Right ventricle myocardium inferior (tissue), 1 donor: Measurements from ENCODE around the gene C5orf15. TPM values are rescaled to one million over a fixed set of nuclear protein-coding genes. Genes with fewer than 3 reads are reported as not detected.
A peak's percentile ranks its signal among the peaks of the same experiment; 100 is the strongest.

Source experiments
- ATAC-seq: fragments of 200-7000 bp; cut with Tn5 transposase; one replicate; pipeline ENCODE4 v1.9.1; 2020; ENCODE audit warnings: mild to moderate bottlenecking, moderate library complexity
- DNase-seq: peaks from one replicate; pipeline ENCODE4 v3.0.0; 2021; ENCODE audit errors: missing footprints
- intact Hi-C: fragments of 100-400 bp; cut with DNase I; formaldehyde crosslinking; loops from one replicate; pipeline ENCODE4 v1.11.0; 2022
- long read RNA-seq: library from polyadenylated mRNA; unstranded; transcript quantifications from one replicate; pipeline ENCODE4 v2.0.0, GENCODE V29; 2021
- total RNA-seq: library from RNA; stranded (reverse); fragmentation: NEBNext Ultra II Directional; extraction: Animal tissue kit (Norgen Biotek cat#: 25700); gene quantifications from one replicate; pipeline ENCODE4 v1.2.1, GENCODE V29; 2021
- donor health status: DM: no; HTN: yes; CAD: no; lungs with severe emphysema.

The C5orf15 gene
- total RNA-seq: 34.1 TPM
- long read RNA-seq, transcript C5orf15-201 (3 exons, 2,358 nt): major isoform, 41 of 44 reads
- long read RNA-seq, partial matches to known transcripts: 0 of 44 reads
- long read RNA-seq, other reads (novel, unspliced or antisense): 3 of 44 reads

DNA sequence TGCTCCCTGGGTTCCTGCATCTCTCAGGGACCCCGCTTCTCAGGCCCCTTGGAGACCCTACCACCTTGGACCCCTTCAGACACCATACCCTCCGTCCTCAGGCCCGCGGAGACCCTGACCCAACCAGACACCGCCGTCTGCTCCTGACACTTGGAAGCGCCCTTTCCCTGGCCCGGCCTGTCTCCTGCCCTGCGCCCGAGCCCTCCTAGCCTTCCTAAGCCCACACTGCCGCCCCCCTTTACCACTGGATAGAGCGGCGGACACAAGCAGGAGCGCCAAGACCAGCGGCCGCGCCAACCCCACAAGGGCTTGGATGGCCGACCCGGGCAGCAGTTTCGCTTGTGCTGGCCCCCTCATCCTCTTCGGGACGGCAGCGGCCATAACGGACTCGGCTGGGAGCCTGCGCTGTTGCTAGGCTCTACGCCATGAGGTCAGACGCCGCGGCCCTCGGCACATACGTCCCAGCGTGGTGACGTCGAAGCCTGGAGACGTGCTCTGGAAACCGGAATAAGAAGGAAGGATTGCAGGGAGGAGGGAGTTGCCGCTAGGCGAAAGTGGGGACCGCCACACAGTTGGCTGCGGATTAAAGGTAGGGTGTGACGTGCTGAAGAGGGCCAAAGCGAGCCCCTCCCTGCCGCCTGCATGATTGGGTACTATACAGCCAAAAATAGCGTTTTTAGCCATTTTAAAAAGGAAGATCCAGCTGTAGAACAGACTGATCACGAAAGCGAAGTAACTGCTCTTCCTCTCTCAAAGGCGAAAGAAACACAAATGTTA lies at the start of gene C5orf15:
TSS of gene C5orf15 (minus strand) at position 422 of the 777 bp plus-strand sequence. CDS start at position 381, 41 bp downstream.
- ATAC-seq (peak; percentile 98), DNase-seq (peak; percentile 99)
- intact Hi-C loops: no loop called here

DNA sequence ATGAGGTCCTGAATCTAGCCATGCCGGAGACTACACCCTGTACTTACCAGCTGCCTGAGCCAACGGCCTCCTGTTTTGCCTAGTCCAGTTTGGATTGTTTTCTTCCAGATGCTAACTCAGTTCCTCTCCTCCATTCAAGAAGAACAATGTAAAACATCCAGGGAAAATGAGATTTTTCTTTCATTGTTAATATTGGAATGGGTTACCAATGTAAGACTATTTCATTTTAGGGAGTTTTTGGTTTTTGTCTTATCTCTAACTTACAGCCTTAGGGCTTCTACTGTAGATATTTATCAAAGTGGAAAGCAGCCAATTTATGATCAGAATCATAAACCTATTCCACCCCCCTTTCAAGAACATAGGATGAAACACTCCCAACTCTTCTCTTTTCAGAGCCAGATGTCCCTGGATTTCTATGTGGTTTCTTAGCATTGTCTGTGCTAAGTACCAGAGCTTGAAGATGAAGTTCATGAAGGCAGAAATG lies 39.9 kb upstream of the C5orf15 start:
- intact Hi-C loops: no loop called here
- DNase-seq (no peak), ATAC-seq (no peak)

DNA sequence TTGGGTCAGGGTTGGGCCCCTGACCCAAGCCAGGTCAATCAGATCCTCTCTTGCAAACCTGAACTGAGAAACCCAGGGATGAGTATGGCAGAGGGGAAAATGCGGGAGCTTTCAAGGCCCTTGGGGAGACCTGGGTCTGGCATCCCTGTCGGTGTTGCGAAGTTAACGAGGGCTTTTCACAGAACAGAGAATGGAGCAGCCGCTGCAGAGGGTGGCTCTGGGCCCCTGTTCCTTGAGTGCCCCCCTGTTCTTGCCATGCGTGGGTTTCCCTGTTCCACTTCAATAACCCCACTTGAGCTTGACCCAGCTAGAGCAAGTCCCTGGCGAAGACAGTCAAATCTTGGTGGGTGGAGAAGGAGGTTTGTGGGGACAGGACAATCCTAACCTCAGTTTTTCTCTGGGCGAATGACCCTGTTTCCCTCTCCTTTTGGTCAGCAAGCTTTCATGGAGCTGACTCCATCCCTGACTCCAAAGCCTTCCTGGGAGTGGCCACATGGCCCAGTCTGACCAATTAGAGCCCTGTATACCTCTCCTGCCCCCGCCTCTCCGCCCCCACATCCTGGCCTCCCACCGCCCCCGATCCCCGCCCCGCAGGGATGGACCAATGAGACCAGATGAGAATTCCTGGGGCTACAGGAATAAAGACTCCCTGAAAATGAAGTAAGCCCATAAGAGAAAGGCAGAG lies 39.3 kb upstream of the C5orf15 start:
- DNase-seq (no peak), ATAC-seq (no peak)
- intact Hi-C loops: no loop called here

DNA sequence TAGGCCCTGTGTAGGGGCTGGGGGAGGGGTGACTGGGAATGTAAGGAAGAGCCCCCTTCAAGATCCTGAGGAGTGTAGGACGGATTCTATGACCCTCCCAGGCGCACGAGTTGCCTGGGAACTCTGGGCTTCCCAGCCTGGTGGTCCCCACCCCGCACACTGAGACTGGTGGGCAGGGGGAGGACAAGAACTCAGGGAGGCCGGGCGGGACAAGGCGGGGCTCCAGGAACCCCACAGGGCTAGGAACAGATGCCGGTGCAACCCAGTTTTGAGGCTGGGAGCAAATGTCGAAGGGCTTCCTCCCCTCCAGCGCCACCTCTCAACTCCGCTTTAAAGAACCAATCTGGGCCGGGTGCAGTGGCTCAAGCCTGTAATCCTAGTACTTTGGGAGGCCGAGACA lies 37.7 kb upstream of the C5orf15 start:
- intact Hi-C loops: no loop called here
- ATAC-seq: no peak
- DNase-seq: no peak

DNA sequence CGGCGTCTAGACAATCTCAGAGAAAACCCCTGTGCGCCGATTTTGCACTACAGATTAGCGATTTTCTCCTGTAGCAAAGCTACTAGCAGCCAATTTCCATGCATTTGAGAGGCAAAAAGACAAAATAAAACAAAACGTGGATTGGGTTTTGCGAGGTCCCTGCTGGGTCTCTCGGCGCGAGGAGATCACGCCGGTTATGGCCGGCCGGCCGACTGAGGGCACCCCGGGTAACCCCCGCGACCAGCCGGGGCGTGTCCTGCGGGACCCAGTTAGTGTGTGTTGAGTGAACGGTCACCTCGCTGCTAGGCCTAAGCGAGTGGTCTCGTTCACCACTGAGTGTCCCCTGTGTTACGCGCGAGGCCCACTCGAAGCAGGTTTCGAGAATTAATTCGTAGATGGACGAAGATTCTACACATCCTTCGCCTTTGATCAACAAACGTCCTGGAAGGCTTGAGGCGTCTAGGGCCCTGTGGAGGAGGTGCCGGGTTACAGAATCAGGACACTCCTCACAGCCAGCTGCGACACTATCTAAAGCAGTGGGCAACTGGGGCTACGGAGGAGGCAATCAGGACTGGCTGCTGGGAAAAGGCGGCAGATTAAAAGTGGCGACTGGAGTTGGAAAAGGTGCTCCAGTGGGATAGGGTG lies 37.1 kb upstream of the C5orf15 start:
- intact Hi-C loops: no loop called here
- DNase-seq: no peak
- ATAC-seq: peak; percentile 31

DNA sequence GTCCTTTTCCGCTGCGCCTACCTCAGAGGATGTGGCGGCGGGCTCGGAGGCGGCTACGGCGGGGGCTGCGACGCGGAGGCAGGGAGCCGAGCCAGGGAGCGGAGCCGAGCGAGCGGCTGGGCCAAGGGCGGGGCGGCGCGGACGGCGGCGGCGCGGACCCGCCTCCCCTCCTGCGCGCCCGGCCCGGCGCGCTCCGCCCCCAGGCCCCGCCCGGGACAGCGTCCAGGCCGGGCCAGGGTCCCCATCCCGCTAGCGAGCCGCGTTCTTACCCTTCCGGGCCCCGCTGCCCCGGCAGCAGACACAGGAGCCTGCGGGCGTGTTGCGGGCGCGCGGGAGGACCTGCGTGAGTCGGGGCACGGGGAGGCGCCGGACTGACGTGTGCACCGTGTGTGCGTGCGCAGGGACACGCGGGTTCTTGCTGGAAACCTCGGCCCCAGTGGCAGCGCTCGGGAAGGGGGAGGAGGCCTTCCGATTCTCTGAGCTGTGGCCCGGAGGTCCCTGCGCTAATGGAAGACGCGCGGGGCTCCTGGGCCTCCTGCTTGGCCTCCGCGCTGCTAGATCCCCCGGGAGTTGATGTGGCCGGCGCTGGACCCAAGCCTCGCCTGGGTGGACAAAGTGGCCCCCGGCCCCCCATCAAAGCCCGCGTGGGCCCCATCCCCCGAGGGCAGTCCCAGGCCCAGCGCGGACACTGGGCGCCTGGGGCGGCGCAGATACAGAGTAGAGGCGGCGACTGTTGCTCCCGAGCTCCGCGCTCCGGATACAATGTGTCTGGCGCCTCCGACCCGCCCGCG lies 36.4 kb upstream of the C5orf15 start, which contains the start of gene VDAC1:
TSS of gene VDAC1 (minus strand) at position 350 of the 791 bp plus-strand sequence. CDS start 11,963 bp downstream, outside the sequence.
- intact Hi-C loops: no loop called here
- DNase-seq (peak; percentile 92), ATAC-seq (peak; percentile 87)

DNA sequence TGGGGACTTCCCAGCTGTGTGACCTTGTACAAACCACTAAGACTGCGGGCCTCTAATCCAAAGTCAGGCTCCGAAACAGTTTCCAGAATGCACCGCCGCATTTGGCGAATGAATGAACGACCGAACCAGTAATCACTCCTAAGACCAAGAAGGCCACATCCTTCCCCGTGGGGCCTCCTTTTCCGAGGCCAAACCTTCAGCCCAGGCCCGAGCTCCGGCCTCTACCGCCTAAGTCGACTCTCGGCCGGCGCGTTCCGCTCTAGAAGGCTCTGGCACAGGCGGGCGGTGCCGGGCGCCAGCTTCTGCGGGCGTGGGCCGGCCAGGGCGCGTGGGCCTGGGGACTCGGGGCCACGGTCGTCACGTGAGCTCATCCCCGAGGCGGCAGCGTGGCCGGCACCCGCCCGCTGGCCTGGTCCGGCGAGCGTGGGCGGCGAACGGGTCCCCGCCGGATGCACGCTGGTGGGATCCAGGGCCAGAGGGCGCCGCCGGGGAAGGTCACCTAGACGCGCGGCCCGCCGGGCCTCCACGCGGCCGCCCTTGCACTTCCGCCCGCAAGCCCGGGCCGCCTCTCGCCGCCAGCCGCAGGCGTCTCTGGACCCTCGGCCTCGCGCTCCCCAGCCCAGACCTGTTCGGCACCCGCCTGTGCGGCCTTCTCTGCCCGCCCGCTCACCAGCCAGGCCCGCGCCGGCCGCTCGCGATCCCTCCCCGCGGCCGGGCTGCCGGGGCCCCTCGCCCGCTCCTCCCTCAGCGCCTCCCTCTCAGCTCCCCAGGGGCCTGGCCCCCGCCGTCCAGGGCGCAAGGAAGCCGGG lies 35.6 kb upstream of the C5orf15 start:
- intact Hi-C loops: no loop called here
- DNase-seq (peak; percentile 86), ATAC-seq (peak; percentile 24)

DNA sequence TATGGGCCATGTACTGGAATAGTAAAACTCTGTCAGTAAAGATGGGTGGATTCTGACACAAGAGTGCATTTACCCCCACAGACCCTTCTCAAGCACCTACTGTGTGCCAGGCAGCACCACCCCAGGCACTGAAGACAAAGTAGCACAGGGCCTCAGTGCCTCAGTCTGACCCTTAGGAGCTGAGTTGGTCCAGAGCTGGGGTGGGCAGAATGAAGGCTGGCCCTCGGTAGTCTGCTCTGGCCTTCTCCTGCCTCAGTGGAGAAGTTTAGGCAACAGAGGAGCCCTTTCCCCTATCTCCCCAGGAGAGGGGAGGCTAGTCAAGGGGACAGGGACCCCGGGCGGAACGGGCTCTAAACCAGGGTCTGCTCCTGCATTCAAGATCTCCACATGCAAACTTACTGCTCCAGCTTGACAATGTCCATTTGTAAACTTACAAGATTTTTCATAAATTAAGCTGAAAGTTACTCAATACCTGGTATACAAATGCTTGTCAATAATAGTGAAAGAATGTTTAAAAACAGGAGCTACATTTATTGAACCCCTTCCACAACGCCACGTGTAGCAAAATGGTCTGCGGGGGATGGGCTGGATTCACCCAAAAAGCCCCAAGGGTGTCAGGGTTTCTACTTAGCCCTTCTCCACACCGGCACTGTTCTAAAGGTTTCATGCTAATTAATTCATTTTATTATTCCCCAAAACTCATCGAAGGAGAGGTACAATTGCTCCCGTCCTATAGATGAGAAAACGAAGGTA lies 34.8 kb upstream of the C5orf15 start:
- intact Hi-C loops: no loop called here
- ATAC-seq (no peak), DNase-seq (no peak)

DNA sequence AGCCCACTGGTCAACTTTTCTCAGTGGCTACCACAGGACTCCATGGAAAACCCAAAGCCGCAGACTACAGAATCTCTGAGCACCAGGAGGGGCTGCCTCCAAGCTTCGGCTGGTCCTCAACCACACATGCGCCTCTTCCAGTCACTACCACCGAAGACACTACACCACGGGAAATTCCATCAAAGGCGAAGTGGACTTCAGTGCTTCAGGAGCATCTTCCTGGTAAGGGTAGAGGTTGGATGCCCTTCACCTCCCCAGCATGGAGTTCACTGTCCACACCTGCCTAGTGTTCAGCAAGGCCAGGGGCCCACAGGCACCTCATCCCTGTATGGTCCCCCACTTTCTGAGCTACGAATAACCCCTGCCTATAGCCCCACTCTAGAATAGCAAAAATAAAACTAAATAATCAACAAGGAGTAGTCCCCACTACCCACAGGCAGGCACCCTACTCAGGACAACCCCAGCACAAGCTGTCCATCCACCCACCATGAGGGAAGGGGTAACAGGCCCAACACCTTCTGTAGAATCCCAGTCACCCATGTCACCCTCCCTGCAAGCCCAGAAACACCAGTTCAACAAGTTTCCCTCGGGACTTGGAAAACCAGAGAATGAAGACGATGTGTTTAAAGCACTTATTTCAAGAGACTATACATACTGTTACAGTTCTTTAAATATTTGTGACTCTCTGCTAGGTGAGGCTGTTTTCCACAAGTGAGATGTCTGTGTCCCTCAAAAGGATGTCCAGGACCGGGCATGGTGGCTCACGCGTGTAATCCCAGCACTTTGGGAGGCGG lies 33.7 kb upstream of the C5orf15 start:
- intact Hi-C loops: no loop called here
- ATAC-seq (no peak), DNase-seq (no peak)

DNA sequence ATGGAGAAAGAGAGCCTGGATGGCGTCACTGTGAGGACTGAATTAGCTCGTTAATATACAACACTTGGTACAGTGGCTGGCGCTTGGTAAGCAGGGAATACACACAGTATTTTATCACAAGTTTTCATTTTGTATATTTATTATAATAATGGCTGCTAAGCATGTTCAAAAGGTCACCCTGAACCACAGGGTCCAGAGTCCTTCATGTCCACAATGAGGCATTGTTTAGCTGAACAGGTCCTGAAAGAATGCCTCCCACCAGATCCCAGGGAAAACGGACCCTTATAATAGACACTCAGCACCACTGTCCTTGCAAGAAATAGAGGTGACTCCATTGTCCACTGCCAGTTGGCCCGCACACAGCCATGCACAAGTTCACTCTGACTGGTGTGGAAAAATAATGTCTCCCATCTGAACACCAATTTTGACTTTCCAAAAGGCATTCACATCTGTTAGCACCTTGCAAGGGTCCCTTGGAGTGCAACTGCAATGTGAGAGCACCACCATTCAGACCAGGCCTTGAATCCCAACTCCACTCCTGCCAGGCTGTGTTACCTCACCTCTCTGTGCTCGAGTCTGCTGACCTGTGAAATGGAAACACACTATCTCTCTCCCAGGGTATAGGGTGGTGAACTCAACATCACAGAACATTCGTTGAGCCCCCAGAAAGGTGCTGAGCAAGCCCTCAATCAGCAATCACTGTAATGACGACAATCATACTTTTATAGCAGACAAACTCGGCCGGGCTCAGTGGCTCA lies 32.5 kb upstream of the C5orf15 start:
- intact Hi-C loops: no loop called here
- DNase-seq: no peak
- no peak for ATAC-seq

DNA sequence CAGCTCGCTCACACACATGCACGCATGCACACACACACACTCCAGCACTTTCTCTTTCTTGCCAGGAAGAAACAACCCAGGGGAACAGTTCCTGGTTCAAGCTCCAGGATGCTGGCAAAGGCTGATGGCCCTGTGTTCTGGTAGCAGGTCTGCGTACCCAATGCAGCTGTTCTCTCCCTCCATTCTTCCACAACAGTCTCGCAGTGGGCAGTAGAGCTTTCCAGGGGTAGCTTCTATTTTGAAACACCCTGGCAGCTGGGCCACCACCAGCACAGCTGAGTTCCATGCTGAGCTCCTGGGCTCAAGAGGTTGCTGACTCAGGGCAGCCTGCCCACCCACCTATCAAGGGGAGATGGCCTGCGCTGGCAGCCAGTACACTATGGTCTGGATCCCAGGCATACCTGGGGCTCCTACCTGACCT lies 31.7 kb upstream of the C5orf15 start:
- DNase-seq (no peak), ATAC-seq (no peak)
- intact Hi-C loops: no loop called here

DNA sequence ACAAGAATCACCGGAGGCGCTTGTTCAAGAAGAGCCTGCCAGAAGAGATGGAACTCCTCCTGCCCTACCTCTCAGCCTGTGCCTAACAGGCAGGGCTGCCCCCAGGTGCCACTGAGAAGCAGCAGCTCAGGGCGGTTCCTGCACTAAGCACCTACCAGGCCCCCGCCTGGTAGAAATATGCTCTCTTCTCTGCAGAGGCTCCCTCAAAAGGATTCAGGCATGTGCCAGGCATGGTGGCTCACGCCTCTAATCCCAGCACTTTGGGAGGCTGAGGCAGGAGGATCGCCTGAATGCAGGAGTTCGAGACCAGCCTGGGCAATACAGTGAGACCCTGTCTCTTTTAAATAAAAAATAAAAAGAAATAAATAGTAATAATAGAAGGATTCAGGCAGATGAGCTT lies 30.4 kb upstream of the C5orf15 start:
- DNase-seq: no peak
- intact Hi-C loops: no loop called here
- ATAC-seq: no peak

DNA sequence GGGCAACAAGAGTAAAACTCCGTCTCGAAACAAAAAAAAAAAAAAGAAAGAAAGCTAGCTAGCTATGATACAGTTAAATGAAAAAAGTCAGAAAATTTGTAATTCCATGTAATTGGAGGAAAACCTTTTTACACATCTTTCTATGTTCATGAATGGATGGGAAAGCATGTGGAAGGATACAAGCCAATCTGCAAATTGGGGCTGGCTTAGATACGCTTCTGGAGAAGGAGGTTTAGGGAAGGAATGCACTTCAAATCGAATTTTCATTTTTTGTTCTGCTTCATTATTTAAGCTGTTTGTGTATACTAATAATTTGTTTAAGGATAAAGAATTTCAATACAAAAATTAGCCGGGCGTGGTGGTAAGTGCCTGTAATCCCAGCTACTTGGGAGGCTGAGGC lies 29.6 kb upstream of the C5orf15 start:
- DNase-seq (no peak), ATAC-seq (no peak)
- intact Hi-C loops: no loop called here

DNA sequence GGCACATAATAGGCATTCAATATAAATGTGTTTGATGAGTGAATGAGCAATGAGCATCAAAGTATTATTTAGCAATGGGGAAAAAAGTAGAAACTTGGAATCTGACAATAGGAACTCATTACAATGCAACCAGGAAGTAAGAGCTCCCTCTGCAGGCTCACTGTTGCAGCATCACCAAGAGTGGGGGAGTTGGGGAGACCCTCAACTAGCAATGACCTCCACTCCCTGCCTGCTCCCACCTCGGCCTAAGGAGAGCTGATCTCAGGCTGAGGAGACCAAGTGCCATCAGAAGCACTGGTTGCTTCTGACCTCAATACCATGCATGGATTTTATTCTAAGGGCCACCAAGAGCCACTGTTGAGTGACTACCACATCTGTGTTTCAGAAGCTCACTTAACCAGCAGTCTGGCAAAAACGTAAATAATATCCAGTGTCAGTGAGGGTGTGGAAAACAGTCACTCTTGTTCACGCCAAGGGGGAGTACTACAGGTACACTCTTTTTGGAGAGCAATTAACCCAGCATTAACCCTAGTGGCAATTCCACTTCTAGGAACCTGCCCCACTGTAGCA lies 28.3 kb upstream of the C5orf15 start:
- DNase-seq: no peak
- intact Hi-C loops: no loop called here
- ATAC-seq: no peak

DNA sequence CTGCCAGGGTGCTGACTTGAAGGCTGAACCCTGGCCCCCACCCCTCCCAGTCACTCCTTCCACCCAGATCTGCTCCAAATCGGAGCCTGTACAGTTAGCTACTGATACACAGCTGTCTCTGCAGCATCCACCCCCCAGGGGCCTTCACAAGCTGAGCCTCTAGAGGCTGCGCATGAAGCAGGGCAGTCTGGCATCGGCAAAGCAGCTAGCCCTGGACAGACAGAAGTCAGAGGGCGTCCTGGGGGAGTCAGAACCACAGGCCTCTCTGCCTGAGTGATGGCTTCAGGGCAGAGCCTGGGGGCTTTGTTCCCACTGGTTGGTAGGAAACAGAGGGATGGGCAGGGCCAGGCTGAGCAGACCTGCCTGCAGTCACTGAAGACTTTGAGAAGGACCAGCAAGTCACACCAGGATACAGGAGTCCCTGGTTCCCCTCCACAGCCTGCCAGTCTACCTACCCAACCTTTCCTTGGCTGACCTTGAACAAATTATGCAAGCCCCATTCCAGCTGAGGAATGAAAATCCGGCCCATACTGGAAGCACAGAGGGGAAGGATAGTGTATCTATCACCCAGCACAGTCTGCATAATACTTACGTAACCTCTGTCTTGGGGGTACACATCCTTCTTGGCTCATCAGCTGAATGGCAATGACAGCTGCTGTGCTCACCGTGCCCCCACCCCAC lies 27.6 kb upstream of the C5orf15 start:
- DNase-seq: no peak
- intact Hi-C loops: no loop called here
- ATAC-seq: peak; percentile 29
